Measurements from ENCODE around the gene UNC13B.
A peak's percentile ranks its signal among the peaks of the same experiment; 100 is the strongest.

UNC13B gene

DNA sequence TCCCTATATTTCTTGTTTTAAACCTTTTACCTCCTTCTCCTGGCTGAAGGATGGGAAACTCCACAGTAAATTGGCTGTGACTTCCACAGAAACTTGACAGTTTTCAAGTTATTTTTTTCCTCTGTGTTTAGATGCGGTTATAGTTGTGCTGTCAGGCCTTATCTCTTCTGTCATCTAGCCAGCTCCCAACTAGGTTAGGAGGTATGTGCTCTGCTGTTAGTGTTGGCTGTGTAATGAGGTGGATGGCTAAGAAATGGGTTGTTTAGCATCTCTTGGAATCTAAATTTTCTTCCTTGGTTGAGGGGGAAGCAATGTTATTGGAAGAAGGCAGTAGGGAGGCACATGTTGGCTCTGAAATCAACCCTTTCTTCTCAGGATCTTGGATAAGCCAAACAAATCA is 178.2 kb downstream of the UNC13B start:
- DNase-seq = no peak

DNA sequence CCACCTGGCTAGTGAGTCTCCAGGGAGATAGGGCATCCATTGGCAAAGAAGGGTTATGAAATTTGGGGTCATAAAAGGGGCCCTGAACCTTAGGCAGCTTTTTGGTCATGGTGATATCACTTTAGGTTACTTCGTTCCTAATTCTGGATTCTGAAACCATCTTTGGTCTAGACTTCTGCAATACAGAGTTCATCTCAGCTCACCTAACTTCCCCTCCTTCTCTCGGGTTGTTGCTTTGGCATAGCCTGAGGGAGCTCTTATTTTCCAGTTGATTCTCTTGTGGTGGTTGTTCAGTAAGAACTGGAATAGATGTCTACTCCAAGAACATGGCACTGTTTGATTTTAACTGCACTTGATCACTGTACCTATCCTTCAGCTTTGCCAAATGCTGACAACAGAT is 179.2 kb downstream of the UNC13B start:
- DNase-seq = peak; percentile 2

DNA sequence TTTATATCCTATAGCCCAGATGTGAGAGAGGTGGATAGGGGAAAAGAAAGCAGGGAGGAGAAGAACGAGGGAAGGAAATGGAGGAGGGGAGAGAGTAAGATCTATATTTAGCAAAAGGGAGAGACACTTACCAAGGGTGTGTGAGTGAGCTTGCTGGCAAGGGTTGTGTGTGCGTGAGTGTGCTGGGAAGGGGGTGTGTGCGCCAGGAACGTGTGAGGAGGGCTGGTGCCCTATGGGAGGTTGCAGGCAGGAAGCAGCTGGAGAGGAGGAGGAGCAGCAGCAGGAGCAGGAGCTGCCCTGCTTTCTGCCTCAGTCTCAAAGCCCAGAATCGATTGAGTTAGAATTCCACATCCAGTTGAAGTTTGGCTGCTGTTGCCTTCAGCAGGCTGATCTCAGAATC is 179.8 kb downstream of the UNC13B start:
- DNase-seq = no peak

DNA sequence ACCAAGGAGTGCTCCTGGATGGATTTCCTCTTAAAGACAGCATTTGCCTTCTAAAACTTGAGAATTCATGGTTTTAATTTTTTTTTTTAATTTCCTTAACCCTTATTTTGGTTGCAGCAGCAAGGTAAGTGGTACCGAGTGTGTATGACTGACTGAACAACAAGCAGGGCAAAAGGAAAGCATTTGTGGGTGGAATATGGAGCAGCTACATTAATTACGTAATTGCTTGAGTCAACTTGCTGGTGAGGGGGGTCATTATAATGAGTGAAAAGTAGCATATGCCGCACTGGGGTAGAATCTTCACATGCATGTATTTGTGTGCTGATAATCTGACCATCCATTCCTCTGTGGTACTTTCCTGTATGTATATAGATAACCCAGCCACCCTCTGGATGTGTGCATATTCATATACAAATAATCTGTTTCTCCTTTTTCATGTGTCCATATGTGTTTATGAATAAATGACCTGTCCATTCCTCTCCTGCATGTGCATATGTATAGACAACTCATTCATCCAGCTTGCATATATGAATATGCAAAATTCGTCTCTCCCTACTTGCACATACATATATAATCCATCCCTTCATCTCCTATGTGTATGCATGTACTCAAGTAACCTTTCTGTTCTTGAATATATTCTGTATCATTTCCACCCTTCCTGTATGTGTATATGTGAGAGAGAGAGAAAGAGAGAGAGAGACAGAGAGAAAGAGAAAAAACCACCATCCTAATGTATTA is 180.6 kb downstream of the UNC13B start:
- DNase-seq = no peak

DNA sequence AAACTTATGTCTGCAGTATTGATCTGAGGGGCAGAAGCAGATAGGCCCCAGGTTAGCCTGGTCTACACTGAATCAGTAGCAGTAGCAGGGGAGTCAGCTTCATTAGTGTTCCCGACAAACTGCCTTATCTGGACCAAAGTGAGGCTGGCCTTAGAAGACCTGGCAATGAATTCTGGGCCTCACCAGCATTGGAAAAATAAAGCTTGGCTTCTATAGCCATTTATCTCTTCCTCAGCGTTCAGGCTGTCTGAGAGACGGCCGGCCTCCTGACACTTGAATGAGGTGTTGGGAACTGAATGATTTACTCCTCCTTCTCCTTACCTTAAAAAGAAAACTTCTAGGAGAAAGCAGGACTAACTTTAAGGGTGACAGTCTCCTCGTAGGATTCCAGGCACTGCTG is 186.3 kb downstream of the UNC13B start:
- no peak for DNase-seq

DNA sequence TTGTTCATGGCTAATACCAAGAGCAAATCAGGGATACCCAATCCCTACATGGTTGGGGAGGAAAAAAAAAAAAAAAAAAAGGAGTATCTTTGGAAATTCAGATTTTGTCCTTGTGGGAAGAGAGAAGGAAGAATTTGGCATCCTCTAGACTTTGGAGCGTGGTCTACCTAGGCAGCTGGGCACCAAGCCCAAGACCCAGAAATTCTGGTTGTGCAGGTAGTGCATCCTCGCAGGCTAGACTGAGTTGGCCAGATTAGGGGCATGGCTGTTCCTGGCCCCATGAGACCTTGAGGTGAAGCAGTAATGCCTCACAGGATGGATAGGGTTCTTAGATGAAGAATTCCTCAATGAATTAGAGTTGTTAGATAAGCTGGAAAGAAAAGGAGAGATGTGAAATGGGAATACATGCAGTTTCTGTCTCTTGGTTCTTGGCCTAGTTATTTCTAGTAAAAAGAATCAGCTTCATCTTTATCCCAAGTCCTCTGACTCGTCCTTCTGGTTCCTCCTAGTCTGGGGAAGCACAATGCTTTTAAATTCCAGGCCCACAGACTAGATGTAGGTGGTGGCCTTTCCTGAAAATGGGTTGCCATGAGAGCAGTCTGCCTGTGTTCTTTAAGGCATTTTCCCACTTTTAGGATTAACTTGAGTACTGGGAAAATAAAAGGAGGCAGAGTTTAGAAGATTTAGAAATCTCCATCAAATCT is 187.6 kb downstream of the UNC13B start:
- DNase-seq = no peak

DNA sequence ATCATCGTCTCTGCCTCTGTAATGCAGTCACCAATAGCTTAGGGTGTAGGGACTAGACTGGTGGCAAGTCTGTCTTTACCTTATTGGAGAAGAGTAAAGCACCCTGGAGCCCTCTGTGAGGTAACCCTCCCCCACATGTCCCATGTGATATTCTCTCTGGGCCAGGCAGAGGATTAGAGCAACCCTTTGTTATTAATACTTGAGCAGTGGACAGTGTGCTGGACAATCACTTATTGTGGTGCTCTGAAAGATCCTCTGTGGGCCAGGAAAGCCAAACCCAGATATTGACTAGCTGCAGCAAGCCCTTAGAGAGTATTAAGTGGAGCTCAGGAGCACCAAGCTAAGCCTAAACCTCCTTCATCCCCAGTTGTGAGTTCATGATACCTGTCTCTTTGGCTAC is 188.4 kb downstream of the UNC13B start:
- no peak for DNase-seq

DNA sequence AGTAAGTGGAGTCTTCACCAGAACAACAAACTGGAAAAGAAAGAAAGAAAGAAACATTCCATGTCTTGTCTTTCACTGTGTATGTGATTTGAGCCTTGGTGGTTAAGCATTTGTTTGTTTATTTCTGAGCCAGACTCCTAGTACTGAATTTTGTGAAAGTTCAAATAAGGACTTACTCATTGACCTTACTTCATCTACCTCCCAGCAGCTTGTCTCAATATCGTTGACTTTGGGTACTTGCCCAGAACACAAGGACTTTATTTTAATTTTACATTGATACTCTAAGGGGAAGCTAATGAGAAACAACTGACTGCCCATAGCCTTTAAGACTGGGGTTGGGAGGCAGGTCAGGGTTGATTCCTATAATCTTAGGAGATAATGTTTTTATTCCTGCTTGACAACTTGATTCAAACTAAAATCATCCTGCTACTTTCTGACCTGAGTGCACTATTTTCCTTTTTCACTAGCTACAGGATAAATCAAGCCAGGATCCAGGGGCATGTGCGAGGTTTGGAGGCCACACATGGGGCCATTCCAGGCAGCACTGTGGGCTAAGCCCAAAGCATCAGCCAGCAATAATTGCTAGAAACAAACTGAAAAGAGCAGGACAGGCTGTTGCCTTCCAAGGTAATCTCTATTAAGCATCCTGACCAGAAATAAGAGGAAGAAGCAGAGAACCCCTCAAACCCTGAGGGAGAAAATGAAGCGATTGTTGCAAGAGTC is 189.2 kb downstream of the UNC13B start:
- no peak for DNase-seq

DNA sequence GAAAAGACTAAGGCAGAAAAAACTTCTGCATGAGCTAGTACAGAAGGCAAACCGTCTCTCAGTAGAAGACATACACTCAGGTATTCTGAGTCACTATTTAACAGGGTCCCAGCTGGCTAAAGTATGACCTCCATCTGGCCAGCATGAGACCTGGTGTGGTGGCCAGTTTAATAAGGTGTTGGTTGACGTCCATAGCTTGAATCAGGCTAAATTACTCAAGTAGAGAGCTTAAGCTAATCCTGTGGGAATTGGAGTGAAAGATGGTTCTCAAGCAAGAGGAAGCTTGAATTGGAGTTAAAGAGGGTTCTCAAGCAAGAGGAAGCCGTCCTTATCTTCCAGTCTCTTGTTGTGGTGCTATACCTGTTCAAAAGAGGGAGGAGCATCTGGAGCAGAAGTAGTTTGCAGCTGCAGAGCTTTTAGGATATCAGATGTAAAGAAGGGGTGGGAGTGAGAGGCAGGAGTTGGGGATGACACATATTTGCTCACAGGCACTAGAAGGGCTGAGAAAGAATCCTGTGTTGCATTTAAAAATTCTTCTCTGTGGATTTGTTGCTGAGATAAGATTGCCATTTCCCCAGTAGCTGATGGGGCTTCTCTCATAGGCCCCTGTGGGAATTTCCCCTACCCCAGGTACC is 192.0 kb downstream of the UNC13B start:
- no peak for DNase-seq

DNA sequence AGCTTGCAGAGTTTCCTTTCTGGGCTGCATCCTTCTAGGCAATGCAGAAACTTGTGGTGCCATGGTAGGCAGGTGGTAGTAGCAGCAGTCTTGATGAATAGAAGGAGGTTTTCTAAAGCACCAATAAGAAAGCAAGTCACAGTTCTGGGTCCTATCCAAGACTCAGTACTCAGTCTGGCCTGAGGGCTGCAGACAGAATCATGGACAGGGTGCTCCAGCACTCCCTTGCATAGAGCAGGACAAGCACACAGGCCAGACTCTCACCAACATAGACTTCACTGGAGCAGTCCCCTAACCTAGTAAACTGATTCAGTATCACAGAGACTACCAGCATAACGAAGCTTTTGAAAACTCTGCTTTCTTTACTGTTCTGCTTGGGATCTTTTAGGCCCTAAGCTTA is 194.1 kb downstream of the UNC13B start:
- no peak for DNase-seq

DNA sequence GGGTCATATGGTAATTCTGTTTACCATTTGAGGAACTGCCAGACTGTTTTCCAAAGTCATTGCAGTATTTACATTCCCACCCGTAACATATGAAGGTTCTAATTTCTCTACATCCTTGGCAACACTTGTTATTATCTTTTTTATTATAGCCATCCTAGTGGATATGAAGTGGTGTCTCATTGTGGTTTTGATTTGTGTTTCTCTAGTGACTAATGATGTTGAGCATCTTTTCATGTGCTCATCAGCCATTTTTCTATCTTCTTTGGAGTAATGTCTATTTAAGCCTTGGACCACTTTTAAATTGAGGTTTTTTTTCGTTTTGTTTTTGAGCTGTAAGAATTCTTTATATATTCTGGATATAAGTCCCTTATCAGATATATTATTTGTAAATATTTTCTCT is 195.3 kb downstream of the UNC13B start:
- DNase-seq = no peak

DNA sequence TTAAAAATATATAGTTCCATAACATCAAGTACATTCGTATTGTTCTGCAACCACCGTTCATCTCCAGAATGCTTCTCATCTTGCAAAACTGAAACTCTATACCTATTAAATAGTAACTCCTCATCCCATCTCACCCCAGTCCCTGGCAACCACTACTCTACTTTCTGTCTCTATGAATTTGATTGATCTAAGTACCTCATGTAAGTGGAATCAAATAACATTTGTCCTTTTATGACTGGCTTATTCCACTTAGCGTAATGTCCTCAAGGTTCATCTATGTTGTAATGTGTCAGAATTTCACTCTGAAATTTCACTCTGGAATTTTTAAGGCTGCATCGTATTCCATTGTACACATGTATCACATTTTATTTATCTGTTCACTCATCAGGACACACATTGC is 196.0 kb downstream of the UNC13B start:
- DNase-seq = no peak

DNA sequence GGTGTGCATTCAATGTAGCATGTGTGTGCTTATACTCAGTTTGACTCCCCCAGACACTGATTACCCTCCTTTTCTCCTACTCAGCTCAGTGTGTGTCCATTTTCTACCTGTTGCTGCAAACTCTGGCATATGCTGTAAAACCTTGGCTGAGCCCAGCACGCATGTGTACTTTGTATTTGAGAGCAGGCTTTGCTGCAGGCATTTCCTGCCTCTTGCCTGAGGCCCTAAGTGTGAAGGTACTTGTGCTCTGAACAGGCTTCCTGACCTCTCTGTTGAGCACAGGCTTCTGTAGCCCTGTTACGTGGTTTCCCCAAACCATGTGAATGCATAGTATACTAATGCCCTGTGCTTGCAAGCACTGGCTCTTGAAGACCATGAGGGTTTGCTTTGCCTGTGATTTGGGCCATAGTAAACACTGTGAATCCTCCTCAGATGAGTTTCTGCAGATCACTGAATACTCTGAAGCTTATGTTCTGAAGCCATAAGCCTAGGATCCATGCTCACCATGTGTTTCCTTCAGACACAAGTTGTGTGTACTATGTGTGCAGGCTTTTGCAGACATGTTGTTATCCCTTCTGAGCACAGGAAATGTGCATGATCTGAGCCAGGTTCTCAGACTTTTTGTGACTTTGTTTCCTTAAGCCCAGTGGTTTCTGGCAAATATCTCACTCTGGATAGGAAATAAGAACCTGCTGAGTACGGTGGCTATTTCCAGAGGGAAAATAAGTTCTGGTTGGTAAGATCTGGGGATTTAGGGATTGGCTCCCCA is 203.2 kb downstream of the UNC13B start:
- DNase-seq = no peak

DNA sequence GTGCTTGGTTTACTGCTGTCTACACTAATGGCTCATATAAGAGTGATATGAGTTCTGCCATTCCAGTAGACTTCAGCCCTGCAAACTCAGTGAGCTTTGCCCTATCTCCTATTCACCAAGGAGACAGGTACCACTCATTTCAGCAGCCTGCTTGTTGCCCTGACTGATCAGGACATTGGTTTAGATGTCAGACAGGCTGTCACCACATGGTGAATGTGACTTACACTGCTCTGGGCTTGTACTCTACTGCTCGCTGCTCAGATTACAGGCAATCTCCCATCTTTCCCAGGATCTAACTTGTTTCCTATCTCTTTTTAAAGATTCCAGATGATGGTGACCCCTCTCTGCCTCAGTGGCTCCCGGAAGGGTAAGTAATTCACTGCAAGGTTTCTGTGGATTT is 204.8 kb downstream of the UNC13B start:
- DNase-seq = no peak

DNA sequence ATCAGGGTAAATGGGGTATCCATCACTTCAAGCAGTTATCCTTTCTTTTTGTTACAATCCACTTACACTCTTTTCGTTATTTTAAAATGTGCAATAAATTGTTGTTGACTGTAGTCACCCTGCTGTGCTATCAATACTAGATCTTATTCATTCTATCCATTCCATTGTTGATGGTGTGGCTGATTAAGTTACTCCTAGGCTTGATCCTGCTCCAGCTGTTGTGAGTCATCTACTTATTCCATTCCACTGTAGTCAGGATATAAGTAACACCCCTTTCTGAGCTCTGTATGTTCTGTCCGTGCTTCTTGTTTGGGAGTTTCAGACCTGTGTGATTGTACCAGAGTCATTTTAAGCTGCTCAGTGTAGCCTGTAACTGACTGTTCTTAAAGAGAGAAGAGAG is 205.6 kb downstream of the UNC13B start:
- DNase-seq = no peak

DNA sequence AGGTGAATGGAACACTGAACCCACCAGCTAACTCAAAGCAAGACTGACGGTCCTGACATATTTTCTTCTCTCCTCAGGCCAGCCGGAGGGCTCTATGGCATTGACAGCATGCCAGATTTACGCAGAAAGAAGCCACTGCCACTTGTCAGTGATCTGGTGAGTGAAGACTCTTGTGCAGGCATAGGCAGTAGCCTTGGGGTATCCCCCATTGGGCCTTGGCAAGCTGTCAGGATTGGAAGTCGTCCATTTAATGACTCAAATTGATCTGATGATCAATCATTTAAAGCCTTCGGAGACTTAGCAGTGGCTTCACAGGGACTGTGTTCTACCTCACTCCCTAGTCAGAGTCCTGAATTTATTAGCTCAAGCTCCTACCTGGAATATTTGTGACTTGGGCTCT is 208.4 kb downstream of the UNC13B start:
- DNase-seq = no peak

DNA sequence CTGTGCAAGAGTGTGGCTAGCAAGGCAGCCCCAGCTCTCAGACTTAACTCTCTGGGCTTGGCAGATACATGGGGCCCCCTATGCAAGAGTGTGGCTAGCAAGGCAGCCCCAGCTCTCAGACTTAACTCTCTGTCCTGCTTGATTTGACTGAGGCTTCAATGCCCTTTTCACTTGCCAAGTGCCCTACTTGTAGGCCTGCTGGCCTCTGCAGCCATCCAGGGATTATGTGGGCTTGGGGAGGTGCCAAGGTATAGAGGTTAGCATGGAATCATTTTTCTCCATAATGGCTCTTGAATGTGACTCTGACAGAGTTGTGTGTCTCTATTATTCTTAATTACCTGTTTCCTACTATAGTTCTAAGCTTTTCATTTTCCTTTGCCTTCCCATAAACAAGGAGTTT is 212.6 kb downstream of the UNC13B start:
- DNase-seq = no peak

DNA sequence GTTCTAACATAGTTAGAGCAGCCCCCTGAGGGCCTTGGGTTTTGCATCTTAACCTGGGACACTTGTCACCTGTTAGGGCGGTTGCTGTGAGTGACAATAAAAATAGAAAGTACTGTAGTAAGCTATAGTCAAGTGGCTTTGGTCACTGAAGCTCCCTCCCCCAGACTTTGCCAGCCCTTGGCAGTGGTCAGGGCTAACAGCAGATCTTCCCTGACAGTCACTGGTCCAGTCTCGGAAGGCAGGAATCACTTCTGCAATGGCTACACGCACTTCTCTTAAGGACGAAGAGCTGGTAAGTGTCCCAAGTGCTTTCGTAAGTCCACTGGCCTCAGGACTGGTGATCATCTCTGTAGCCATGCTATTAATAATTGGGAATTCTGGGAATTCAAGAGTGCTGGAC is 213.1 kb downstream of the UNC13B start:
- DNase-seq = no peak

DNA sequence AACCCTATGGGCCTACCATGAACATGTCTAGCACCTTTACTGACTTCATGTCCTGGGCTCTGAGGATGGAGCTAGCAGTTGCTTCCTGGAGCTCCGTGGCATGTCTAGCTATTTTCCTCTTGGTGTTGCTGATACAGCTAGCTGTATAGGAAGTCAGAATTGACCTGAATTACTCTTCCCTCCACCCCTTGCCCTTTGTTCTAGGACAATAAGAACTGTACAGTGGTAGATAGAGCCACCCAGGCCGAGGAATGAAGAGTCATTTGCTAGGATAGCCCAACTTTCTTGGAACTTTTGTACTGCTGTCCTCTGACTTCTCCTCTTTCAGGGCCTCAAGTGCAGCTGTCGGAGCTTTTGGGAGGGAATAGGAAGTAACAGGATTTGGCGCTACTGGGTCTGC is 218.2 kb downstream of the UNC13B start:
- no peak for DNase-seq

DNA sequence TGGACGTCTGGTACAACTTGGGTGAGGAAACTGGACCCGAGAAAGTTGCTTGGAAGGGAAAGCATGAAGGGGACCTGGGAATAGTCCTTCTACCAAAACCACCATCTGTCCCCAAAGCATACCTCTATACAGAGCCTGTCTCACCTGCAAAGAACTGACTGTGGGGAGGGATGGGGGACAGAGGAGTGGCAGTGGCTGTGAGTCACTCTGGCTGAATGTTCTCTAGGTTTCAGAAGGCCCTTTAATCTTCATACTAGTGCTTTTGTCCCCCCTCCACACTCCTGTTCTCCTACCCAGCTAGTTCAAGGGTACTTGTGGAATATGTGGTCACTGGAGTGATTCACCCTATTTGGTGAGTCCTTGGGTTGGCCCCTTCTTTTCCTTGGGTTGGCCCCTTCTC is 218.8 kb downstream of the UNC13B start:
- no peak for DNase-seq

DNA sequence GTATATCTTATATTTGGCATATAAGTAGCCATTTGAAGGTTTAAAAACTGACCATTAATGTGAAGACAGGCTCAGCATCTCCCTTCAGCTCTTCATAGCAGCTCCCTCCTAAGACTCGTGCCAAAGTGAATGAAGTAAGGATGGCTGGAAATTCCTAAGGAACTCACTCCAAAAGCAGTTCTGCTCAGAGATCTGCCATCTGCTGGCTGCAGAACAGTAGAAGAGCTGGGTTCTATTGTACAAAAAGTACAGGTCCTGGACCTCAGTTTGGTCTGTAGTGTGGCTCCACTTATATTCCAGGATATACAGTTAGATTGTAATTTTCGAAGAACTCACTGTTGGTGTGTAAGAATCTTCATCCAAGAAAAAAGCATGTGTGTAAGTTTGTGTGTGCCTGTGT is 223.2 kb downstream of the UNC13B start:
- DNase-seq = no peak

DNA sequence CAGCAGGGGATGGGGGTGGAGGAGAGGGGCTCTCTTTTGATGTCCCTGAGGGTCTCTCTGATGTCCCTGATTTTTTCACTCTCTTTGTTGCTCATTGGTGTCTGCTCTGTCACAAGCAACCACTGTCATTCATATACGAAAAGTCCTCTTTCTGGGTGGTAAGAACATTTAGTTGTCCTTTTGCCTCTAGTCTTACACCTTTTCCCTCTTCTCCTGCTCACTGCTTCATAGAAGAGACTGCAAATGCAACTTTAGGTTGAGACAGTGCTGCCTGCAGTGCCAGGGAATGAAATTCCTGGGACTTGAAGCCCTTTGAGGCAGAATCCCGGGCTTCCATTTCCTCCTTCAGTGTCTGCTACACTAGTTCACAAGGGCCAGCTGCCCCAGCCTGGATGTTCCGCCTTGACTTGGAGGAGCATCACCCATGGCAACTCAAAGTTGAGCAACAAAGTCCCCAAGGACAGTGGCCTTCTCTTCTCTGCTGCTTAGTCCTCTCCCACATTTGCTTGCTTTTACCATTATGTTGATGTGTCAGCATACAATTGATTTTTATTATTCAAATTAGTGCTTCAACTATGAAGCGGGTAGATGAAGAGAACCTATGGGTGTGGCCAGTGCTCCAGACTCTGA is 233.4 kb downstream of the UNC13B start:
- no peak for DNase-seq

All from suppressor macrophage treated with lipopolysaccharide for 4 hours (primary cell).